NAMALWA (cell line): ENCODE measurements around the gene TAF4B.
A peak's percentile ranks its signal among the peaks of the same experiment; 100 is the strongest.
"Not testable (repeated sequence)": the region's sequence is repeated elsewhere in the genome, so short reads cannot be mapped to it uniquely, and the experiment has no call there.

Experiments used
- DNase-seq: peaks from one replicate; pipeline ENCODE4 v3.0.0-alpha.2; 2015; ENCODE audit warnings: low spot score

Gene TAF4B

GRCh38 chr18:26381555-26381954 is 155.3 kb downstream of the TAF4B start:
- DNase-seq, result not testable (repeated sequence)

DNA sequence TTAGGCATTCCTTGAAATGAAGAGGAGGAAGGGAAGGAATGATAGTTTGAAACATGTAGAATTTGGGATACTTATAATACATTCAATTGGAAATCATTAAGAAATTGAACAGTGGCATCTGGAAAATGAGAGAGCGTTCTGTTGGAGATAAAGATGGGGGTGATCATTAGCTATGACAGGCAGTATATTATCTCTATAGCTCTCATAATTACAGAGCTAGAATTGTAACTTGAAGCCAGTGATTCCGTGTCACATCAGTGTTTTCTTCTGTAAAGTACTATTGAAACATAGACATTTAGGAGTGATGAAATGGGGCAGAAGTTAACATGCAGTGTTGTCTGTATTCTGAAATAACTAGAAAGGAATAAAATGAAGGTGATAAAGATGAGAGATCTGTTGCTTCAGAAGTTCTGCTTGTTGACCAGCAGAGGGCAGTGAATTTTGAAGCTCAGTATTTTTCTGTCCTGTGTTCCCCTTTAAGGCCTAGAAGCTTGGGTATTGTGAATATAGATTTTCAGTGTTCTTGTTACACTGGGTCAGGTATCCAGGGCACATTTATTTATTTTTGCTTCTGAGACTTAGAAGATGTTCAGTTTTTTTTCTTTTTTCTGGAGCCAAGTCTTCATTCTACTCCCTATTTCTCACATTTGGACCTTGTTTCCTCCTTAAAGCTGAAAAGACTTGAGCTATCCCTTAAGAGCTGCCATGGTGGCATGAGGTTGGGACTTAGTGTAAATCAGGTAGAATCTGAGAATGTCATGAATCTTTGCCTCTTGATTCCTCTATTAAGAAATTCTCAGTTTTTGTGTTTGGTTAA is 157.4 kb downstream of the TAF4B start:
- DNase-seq, result peak; percentile 69

DNA sequence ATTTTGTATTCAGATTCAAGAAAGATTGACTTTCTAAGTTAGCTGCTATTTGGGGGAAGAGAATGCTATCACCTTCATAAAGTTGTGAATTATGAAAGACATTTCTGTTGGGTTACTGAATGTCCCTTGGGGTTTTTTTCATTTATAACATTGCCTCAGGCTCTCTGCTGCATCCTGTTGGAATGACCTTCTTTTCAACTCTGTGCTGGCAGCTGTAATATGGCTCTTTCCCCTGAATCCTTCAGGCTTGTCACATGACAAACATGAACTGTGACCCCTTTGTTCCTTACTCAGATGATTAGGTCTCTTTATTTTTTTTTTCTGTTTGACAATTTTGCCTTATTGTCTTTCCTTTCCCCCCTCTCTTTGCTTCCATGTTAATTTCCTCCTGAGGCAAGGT is 159.8 kb downstream of the TAF4B start:
- DNase-seq, result no peak

DNA sequence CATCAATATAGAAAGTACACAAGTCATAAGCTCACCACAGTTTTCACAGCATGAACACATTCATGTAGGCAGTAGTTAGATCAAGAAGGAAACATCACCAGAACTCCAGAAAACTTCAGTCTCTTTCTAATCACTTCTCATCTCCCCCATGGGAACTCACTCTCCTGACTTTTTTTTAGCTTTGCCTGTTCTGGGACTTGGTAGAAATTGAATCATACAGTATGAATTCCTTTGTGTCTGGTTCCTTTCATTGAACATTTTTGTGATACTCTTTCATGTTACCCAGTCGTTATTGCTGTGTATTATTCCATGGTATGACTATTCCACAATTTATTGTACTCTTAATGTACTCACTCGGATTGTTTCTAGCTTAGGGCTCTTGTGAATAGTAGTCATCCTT is 160.2 kb downstream of the TAF4B start:
- no peak for DNase-seq

DNA sequence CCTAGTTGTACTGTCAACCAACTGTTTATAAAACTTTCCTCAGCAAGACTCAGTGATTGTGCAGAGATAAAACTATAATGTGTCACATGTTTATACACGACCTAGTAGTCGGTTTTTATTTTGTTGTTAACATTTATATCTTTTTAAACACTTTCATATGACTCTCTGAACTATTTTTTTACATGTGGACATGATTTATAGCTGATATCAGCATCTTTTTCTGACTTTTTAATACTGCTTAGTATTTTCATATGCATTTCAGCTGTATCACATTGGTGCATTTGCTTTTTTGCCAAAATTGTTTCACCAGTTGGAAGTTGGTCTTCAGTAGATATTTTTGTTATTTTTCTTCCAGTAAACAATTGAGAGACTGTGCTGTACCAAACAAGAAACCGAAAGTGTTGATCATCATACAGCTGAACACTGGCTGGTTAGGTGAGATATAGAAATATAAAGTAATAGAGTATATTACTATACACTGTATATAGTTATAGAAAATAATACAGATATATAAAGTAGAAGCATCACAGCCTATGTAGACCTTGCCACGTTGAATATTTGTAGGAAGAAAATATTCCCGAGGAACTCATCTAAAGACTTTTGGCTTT is 167.9 kb downstream of the TAF4B start:
- DNase-seq, result no peak

- DNase-seq, result no peak
These were observed 170.8 kb downstream of the TAF4B start for GRCh38 chr18:26397019-26397418.

GRCh38 chr18:26403491-26403890 is 177.2 kb downstream of the TAF4B start:
- no peak for DNase-seq

DNA sequence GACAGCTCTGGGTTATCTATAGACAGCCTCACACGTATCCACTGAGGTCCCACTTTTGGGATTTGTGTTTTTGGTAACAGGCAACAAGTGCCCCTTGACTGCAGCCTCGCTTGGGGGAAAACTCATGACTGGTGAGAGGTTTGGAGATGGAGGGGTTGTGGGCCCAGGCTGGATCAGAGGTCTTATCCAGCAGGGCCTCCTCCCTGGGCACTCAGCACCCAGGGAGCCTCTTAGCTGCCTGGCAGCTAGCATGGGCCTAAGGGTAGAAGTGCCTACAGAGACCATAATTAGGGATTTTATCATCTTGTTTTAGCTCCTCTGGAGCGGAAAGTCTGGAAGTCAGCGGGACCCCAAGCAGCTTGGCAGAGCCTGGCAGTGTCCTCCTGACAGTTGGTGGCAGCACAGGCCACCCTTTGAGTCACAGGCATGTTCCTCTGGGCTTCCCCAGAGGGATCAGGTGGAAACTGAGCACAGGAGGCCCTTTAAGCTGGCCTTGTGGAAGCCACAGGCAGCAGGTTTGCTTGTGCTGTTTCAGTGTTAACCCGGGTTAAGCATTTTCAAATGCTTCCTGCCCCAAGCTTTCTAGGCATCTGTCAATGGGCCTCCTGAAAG is 179.1 kb downstream of the TAF4B start:
- peak; percentile 17 for DNase-seq

- DNase-seq, result no peak
These were observed 180.1 kb downstream of the TAF4B start for GRCh38 chr18:26406324-26406723.

GRCh38 chr18:26406854-26407517 is 180.7 kb downstream of the TAF4B start:
- DNase-seq, result peak; percentile 36

GRCh38 chr18:26407736-26408601 is 181.7 kb downstream of the TAF4B start:
- DNase-seq, result no peak

DNA sequence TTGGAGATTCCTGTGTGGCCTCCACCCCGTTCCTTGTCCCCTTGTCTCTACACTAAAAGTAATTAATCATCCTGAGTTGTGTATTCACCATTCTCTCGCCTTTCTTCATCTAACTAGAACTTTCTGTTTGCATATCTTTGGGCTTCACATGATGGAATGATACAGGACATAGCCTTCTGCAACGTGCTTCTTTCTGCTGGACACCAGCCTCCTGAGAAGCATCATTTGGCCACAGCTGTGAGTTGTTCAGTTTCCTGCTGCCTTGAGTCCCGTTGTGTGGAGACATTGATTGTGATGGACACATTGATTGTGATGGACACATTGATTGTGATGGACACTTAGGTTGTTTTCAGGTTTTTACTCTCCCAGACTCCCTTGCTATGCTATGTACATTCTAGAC is 182.8 kb downstream of the TAF4B start:
- DNase-seq, result no peak

GRCh38 chr18:26414901-26415440 is 188.7 kb downstream of the TAF4B start:
- DNase-seq, result no peak

GRCh38 chr18:26415631-26416030 is 189.4 kb downstream of the TAF4B start:
- DNase-seq, result no peak

DNA sequence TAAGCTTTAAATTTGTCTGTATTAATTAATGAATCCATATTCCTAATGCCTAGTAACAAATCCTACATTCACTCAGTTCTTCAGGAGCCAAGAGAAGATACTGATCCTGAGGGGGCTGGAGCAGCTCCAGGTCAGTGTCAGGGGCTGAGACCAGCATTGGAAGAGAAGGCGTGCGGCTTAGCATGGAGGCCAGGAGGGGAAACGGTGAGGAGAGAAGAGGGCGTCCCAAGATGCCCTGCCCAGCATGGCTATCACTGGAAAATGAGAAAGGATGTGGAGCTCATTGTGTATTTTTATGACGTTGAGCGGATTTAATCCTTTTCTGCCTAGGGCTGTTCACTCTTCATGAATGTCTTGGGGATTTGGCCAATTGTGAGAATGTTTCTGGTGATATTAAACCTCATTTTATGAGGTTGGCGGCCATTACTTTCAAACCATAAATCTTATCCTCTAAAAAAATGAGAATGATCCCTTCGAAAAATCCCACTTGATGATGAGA is 190.5 kb downstream of the TAF4B start:
- no peak for DNase-seq

DNA sequence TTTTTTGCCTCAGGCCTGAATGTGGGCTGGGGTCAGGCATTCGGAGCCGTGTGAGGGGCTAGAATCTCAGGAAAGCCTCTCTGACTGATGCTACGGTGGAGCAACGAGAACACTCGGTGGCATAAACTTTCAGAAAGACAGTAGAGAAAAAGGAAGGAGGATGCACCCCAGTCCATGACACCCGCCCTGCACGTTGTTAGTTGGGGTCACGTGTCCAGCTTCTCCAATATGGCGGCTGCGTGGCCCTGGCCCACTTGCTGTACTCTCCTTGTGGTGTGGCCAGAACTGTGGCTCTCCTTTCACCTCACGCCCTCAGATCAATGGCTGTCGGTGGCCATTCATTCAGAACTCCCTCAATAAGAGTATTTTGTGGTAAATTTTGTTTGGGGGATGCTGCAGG is 190.9 kb downstream of the TAF4B start:
- DNase-seq, result no peak

DNA sequence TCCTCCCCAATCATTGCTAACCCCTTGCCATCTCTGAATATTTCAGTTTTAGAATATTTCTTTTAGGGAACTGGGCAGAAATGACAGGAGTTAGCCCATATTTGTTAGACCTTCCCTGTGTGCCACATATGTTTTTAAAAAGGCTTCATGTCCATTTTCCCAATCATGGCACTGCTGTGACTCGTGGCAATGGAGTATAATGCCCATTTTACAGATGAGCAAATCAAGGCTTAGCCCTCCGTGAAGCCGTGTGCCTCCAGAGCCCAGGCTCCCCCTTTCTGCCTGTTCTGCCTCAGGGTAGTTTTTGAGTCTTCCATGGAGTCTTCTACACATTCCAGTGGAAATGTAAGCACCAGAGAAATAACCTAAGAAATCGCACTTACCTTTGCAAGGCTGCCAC is 192.0 kb downstream of the TAF4B start:
- no peak for DNase-seq

- DNase-seq, result no peak
These were observed 193.5 kb downstream of the TAF4B start for GRCh38 chr18:26419746-26420145.

GRCh38 chr18:26421503-26421902 is 195.3 kb downstream of the TAF4B start:
- DNase-seq, result no peak

- DNase-seq, result no peak
These were observed 195.7 kb downstream of the TAF4B start for GRCh38 chr18:26421931-26422330.

GRCh38 chr18:26422472-26423162 is 196.4 kb downstream of the TAF4B start:
- DNase-seq, result no peak
